H1 (cell line): Measurements from ENCODE around the gene RAB3GAP2. TPM values are rescaled to one million over a fixed set of nuclear protein-coding genes. Genes with fewer than 3 reads are reported as not detected.

Source experiments
- CTCF ChIA-PET: fragments of 300-600 bp; sonication (Branson Sonifier 250); formaldehyde crosslinking; loops from one replicate; lab custom pipeline; 2021; ENCODE audit not compliant: partially characterized antibody; lab: Charles Lee
- POLR2A ChIA-PET: fragments of 300-600 bp; sonication (Branson Sonifier 250); formaldehyde crosslinking; loops from one replicate; lab custom pipeline; 2021; ENCODE audit warnings: inconsistent platforms; ENCODE audit not compliant: partially characterized antibody; lab: Charles Lee
- DNase-seq, 2 experiments: peaks; one replicate each; pipeline versions ENCODE4 v3.0.0 to v3.0.0-alpha.2; 2010 to 2022; ENCODE audit warnings: low spot score in 2 of 2, low read depth in 1 of 2, mixed read lengths in 1 of 2
- FAIRE-seq: peaks from 2 replicates; lab custom pipeline; 2011; peaks lifted over from hg19 to GRCh38; lab: Jason Lieb, UNC
- H2AFZ ChIP-seq: 2 replicates; pipeline ENCODE4 v1.8.1; 2012; ENCODE audit warnings: low read length, inconsistent platforms
- H2AK5ac ChIP-seq: 2 replicates; pipeline ENCODE4 v1.6.1; 2013; ENCODE audit warnings: low read depth, low read length
- H2BK120ac ChIP-seq: replicated peaks from 2 replicates; pipeline ENCODE3; 2013; ENCODE audit warnings: low read depth, low read length, inconsistent platforms
- H2BK12ac ChIP-seq: 2 replicates; pipeline ENCODE4 v1.6.1; 2013; ENCODE audit warnings: low read depth, low read length
- H2BK15ac ChIP-seq: 2 replicates; pipeline ENCODE4 v1.6.1; 2013; ENCODE audit warnings: low read length
- H2BK20ac ChIP-seq: 2 replicates; pipeline ENCODE4 v1.6.1; 2013; ENCODE audit warnings: low read length
- H2BK5ac ChIP-seq: 2 replicates; pipeline ENCODE4 v1.6.1; 2013; ENCODE audit warnings: low read depth, low read length
- H3K14ac ChIP-seq: 2 replicates; pipeline ENCODE4 v1.6.1; 2013; ENCODE audit warnings: inconsistent platforms; ENCODE audit not compliant: insufficient read length
- H3K18ac ChIP-seq: 2 replicates; pipeline ENCODE4 v1.6.1; 2013; ENCODE audit warnings: low read length; ENCODE audit errors: extremely low read depth
- H3K23ac ChIP-seq: 2 replicates; pipeline ENCODE4 v1.6.1; 2013; ENCODE audit warnings: inconsistent platforms; ENCODE audit not compliant: insufficient read length
- H3K23me2 ChIP-seq: 2 replicates; pipeline ENCODE4 v1.6.1; 2013; ENCODE audit warnings: low read depth, low read length
- H3K27ac ChIP-seq: 2 replicates; pipeline ENCODE4 v1.6.1; 2011; ENCODE audit warnings: low read depth, low read length, inconsistent platforms
- H3K27me3 ChIP-seq, 4 experiments: replicated peaks in 1 of 4; 1 replicate in 1 of 4; 2 replicates in 3 of 4; pipeline versions ENCODE4 v1.6.1 to v1.8.1; 2011 to 2013; ENCODE audit warnings: low read length in 3 of 4, mild to moderate bottlenecking in 3 of 4, inconsistent platforms in 2 of 4, mixed read lengths in 2 of 4, moderate library complexity in 1 of 4; ENCODE audit not compliant: control insufficient read depth in 3 of 4, insufficient read depth in 3 of 4; ENCODE audit errors: extremely low read depth in 1 of 4
- H3K36me3 ChIP-seq, 4 experiments: 2 replicates each; pipeline versions ENCODE4 v1.6.1 to v1.8.1; 2011 to 2013; ENCODE audit warnings: mild to moderate bottlenecking in 4 of 4, low read length in 3 of 4, moderate library complexity in 2 of 4, control low read depth in 1 of 4, inconsistent platforms in 1 of 4; ENCODE audit not compliant: insufficient read depth in 4 of 4, control insufficient read depth in 2 of 4
- H3K4ac ChIP-seq: replicated peaks from 2 replicates; pipeline ENCODE3; 2013; ENCODE audit warnings: low read length, low read depth, mixed read lengths, inconsistent platforms; ENCODE audit not compliant: insufficient read length
- H3K4me1 ChIP-seq, 4 experiments: replicated peaks in 1 of 4; 1 replicate in 1 of 4; 2 replicates in 3 of 4; pipeline versions ENCODE4 v1.6.1 to v1.8.1; 2011 to 2013; ENCODE audit warnings: low read length in 3 of 4, inconsistent platforms in 2 of 4, mixed read lengths in 1 of 4; ENCODE audit not compliant: insufficient read depth in 4 of 4, control insufficient read depth in 3 of 4
- H3K4me2 ChIP-seq, 2 experiments: 2 replicates each; pipeline versions ENCODE4 v1.6.1 to v1.8.1; 2011 to 2013; ENCODE audit warnings: low read depth in 2 of 2, low read length in 2 of 2, control low read depth in 1 of 2, inconsistent platforms in 1 of 2, mild to moderate bottlenecking in 1 of 2; ENCODE audit not compliant: insufficient read depth in 1 of 2
- H3K4me3 ChIP-seq, 4 experiments: fragments of 200-600, 300-600 bp in 1 of 4; sonication (generic), shearing (Covaris generic), sonication (Bioruptor Twin) in 1 of 4; 2 replicates each; pipeline versions ENCODE4 v1.5.1 to v1.8.1; 2011 to 2016; ENCODE audit warnings: low read length in 4 of 4, low read depth in 3 of 4, control low read depth in 2 of 4, inconsistent platforms in 2 of 4, mild to moderate bottlenecking in 2 of 4, mixed read lengths in 1 of 4, moderate library complexity in 1 of 4; ENCODE audit not compliant: insufficient read depth in 2 of 4; ENCODE audit errors: extremely low read depth in 1 of 4
- H3K56ac ChIP-seq: replicated peaks from 2 replicates; pipeline ENCODE3; 2013; ENCODE audit warnings: low read depth, mild to moderate bottlenecking, mixed read lengths, low read length, inconsistent platforms; ENCODE audit not compliant: insufficient read length
- H3K79me1 ChIP-seq: 2 replicates; pipeline ENCODE4 v1.6.1; 2013; ENCODE audit warnings: low read depth, low read length, control low read depth
- H3K79me2 ChIP-seq, 2 experiments: 2 replicates each; pipeline versions ENCODE4 v1.6.1 to v1.8.1; 2012 to 2013; ENCODE audit warnings: low read length in 2 of 2, mild to moderate bottlenecking in 2 of 2, inconsistent platforms in 1 of 2; ENCODE audit not compliant: insufficient read depth in 2 of 2, control insufficient read depth in 1 of 2
- H3K9ac ChIP-seq, 4 experiments: replicated peaks in 1 of 4; 1 replicate in 1 of 4; 2 replicates in 3 of 4; pipeline versions ENCODE4 v1.6.1 to v1.8.1; 2011 to 2013; ENCODE audit warnings: low read depth in 3 of 4, low read length in 3 of 4, control low read depth in 2 of 4, mild to moderate bottlenecking in 2 of 4, moderate library complexity in 2 of 4, inconsistent platforms in 1 of 4; ENCODE audit errors: extremely low read depth in 1 of 4
- H3K9me3 ChIP-seq, 2 experiments: 2 replicates each; pipeline versions ENCODE4 v1.6.1 to v1.8.1; 2012 to 2013; ENCODE audit warnings: mild to moderate bottlenecking in 2 of 2, moderate library complexity in 2 of 2, control low read depth in 1 of 2, inconsistent platforms in 1 of 2, low read depth in 1 of 2, low read length in 1 of 2, mixed read lengths in 1 of 2; ENCODE audit not compliant: insufficient read depth in 2 of 2
- H4K20me1 ChIP-seq, 2 experiments: replicated peaks in 1 of 2; 2 replicates each; pipeline versions ENCODE3 to v1.8.1; 2011 to 2013; ENCODE audit warnings: inconsistent platforms in 2 of 2, low read length in 2 of 2, mild to moderate bottlenecking in 1 of 2; ENCODE audit not compliant: insufficient read depth in 2 of 2, control insufficient read depth in 1 of 2
- H4K5ac ChIP-seq: 2 replicates; pipeline ENCODE4 v1.6.1; 2013; ENCODE audit warnings: low read length, low read depth, mixed read lengths, inconsistent platforms; ENCODE audit not compliant: insufficient read length
- H4K8ac ChIP-seq: 2 replicates; pipeline ENCODE4 v1.8.0; 2013; ENCODE audit warnings: mild to moderate bottlenecking, moderate library complexity, low read length, inconsistent platforms; ENCODE audit not compliant: insufficient read depth; ENCODE audit errors: extremely low read depth
- H4K91ac ChIP-seq: replicated peaks from 2 replicates; pipeline ENCODE3; 2013; ENCODE audit warnings: low read length, mixed read lengths, inconsistent platforms; ENCODE audit not compliant: insufficient read length
- BCL11A ChIP-seq, 2 experiments: IDR thresholded peaks; one replicate each; pipeline ENCODE4 v1.6.1; 2011; ENCODE audit warnings: low read depth in 2 of 2, low read length in 2 of 2, mild to moderate bottlenecking in 2 of 2
- EP300 ChIP-seq, 2 experiments: IDR thresholded peaks; 1 replicate in 1 of 2; 2 replicates in 1 of 2; pipeline ENCODE4 v1.6.1; 2011 to 2012; ENCODE audit warnings: low read depth in 2 of 2, low read length in 2 of 2, mild to moderate bottlenecking in 2 of 2, borderline replicate concordance in 1 of 2, inconsistent platforms in 1 of 2, moderate library complexity in 1 of 2
- EZH2 ChIP-seq: fragments of 200-600 bp; sonication (generic); IDR thresholded peaks from 2 replicates; pipeline ENCODE4 v1.7.1; 2012; ENCODE audit warnings: low read depth, mild to moderate bottlenecking, moderate library complexity, low read length, inconsistent platforms; ENCODE audit not compliant: severe bottlenecking
- FOSL1 ChIP-seq: IDR thresholded peaks from 2 replicates; pipeline ENCODE4 v1.6.1; 2011; ENCODE audit warnings: mild to moderate bottlenecking, low read depth, low read length, moderate library complexity; ENCODE audit not compliant: insufficient read depth
- HDAC2 ChIP-seq, 2 experiments: fragments of 300-600 bp in 1 of 2; sonication (generic) in 1 of 2; IDR thresholded peaks; 2 replicates each; pipeline ENCODE4 v1.6.1; 2011 to 2012; ENCODE audit warnings: low read depth in 2 of 2, low read length in 2 of 2, mild to moderate bottlenecking in 2 of 2, moderate library complexity in 2 of 2, borderline replicate concordance in 1 of 2, inconsistent platforms in 1 of 2
- JUN ChIP-seq: IDR thresholded peaks from 2 replicates; pipeline ENCODE4 v1.6.1; 2011; ENCODE audit warnings: low read depth, mild to moderate bottlenecking, improper control_type of control experiment, low read length
- SIRT6 ChIP-seq: IDR thresholded peaks from one replicate; pipeline ENCODE4 v1.7.1; 2012; ENCODE audit warnings: low read length, inconsistent platforms
- SIX5 ChIP-seq: IDR thresholded peaks from 2 replicates; pipeline ENCODE4 v1.6.1; 2011; ENCODE audit warnings: mild to moderate bottlenecking, low read depth, low read length
- TCF12 ChIP-seq: IDR thresholded peaks from 2 replicates; pipeline ENCODE4 v1.6.1; 2011; ENCODE audit warnings: low read depth, mild to moderate bottlenecking, low read length
- WGBS, 2 experiments: shearing (Covaris generic) in 1 of 2; methylation state at CpG; one replicate each; pipeline versions ENCODE4 v1.1.6 to v1.1.7; 2013 to 2015; ENCODE audit warnings: low lambda C conversion rate in 2 of 2, mixed read lengths in 2 of 2, inconsistent platforms in 1 of 2, low coverage in 1 of 2, missing lambda C conversion rate in 1 of 2; ENCODE audit not compliant: insufficient replicate concordance in 2 of 2, insufficient coverage in 1 of 2, insufficient read length in 1 of 2; ENCODE audit errors: extremely low coverage in 1 of 2, missing lambda C conversion rate in 1 of 2; 5-methylcytosine and 5-hydroxymethylcytosine counted together
- polyA plus RNA-seq, 7 experiments: library from polyadenylated mRNA; depleted of rRNA in 3 of 7; stranded (reverse) in 5 of 7; unstranded in 2 of 7; fragments of >200 nt in 5 of 7; fragments of 200-250 nt in 2 of 7; gene quantifications; 1 replicate in 5 of 7; 2 replicates in 1 of 7; 4 replicates in 1 of 7; pipeline versions ENCODE4 v1.2.1 to v1.2.3, GENCODE V29; 2011 to 2013; ENCODE audit warnings: missing spikeins in 2 of 7, mixed read lengths in 2 of 7
- total RNA-seq: library from RNA; stranded (reverse); fragmentation: NEBNext Ultra II Directional; extraction: Animal tissue kit (Norgen Biotek cat#: 25700); gene quantifications from 2 replicates; pipeline ENCODE4 v1.2.1, GENCODE V29; 2021

Gene RAB3GAP2
- total and polyA plus RNA-seq, 2 of the 8 experiments (the other 6 are each of a cell fraction or from before 2014, with no cell fraction given), result 19.7 to 52.7 TPM

DNA sequence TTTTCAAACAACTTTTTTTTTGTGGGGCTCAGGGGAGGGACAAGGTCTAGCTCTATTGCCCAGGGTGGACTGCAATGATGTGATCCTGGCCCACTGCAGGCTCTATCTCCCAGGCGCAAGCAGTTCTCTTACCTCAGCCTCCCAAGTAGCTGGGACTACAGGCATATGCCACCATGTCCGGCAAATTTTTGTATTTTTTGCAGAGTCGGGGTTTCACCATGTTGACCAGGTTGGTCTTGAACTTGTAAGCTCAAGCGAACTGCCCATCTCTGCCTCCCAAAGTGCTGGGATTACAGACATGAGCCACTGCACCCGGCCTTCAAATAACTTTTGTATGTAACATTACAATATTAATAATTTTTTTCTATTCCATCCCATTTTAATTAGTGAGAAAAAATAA lies 33.0 kb downstream of the RAB3GAP2 start:
- H4K5ac ChIP-seq, result no peak overlapping the region
- H3K4ac ChIP-seq, result no peak overlapping the region
- H3K27me3 ChIP-seq, result no peaks in the 10 kb centered on the region
- no peaks in the 10 kb centered on the region for H3K9me3 ChIP-seq
- CTCF ChIA-PET, result interaction anchor here (1.2 to 2.0 kb wide), 3 partner anchors 9 to 26 kb away, joined by 3 to 7 read pairs (median 4); no protein-coding TSS in a partner anchor
- no peaks in the 10 kb centered on the region for H3K23me2 ChIP-seq
- H3K4me1 ChIP-seq, result peaks cover 0 to 5% (median 0%) of the 10 kb centered on the region in 4 experiments; a peak in 1 of 7 replicates
- no peaks in the 10 kb centered on the region for H3K36me3 ChIP-seq
- H4K8ac ChIP-seq, result no peak overlapping the region
- H3K4me2 ChIP-seq, result no peak overlapping the region
- no peak overlapping the region for H2BK15ac ChIP-seq
- peaks cover 0 to 89% of the 10 kb centered on the region in 2 experiments; a peak in 3 of 4 replicates for H3K79me2 ChIP-seq
- no peak overlapping the region for H3K14ac ChIP-seq
- H3K18ac ChIP-seq, result no peak overlapping the region
- POLR2A ChIA-PET, result interaction anchor here (1.0 kb wide), 1 partner anchor 33 kb away, joined by 3 read pairs; the partner anchor contains the start of gene RAB3GAP2
- no peak overlapping the region for H3K4me3 ChIP-seq
- peaks cover 0 to 1% of the 10 kb centered on the region in 2 experiments for H4K20me1 ChIP-seq
- H2BK12ac ChIP-seq, result no peak overlapping the region
- H2BK5ac ChIP-seq, result no peak overlapping the region
- no peak overlapping the region for H3K56ac ChIP-seq
- no peak overlapping the region for H3K27ac ChIP-seq
- DNase-seq (no peak), FAIRE-seq (no peak)
- H4K91ac ChIP-seq, result no peak overlapping the region
- H2AK5ac ChIP-seq, result no peak overlapping the region
- H2BK20ac ChIP-seq, result no peak overlapping the region
- no peaks in the 10 kb centered on the region for H3K79me1 ChIP-seq
- no peak overlapping the region for H3K9ac ChIP-seq
- H2BK120ac ChIP-seq, result no peak overlapping the region
- no peak overlapping the region for H3K23ac ChIP-seq
- H2AFZ ChIP-seq, result no peak overlapping the region
- WGBS, 2 experiments, result 90% methylated on average over 5 of the region's 5 CpGs; no CpG with 5 or more reads in 1 of the 2 experiments
- TF ChIP-seq EP300 (IDR thresholded peaks at IDR 0.05; ENCODE audit: borderline replicate concordance in 1 of 2, low read depth in 2 of 2, low read length in 2 of 2) (no peak), BCL11A (IDR thresholded peaks at IDR 0.05; ENCODE audit: low read depth in 2 of 2, low read length in 2 of 2) (no peak), TCF12 (no peak), FOSL1 (no peak), EZH2 (no peak), SIRT6 (no peak), SIX5 (no peak), JUN (no peak), HDAC2 (IDR thresholded peaks at IDR 0.05; ENCODE audit: borderline replicate concordance in 1 of 2, low read depth in 2 of 2, low read length in 2 of 2) (no peak)
